RWPE1 (cell line): Measurements from ENCODE around the gene ZNF683.
A peak's percentile ranks its signal among the peaks of the same experiment; 100 is the strongest.

Experiments
- CTCF ChIA-PET: fragments of 350-600 bp; sonication (Branson Sonifier 250); formaldehyde crosslinking; extraction: SDS; loops from one replicate; lab custom pipeline; 2021; lab: Yijun Ruan, JAX
- POLR2A ChIA-PET: fragments of 400-600 bp; formaldehyde crosslinking; extraction: SDS; loops from one replicate; lab custom pipeline; 2020; ENCODE audit warnings: antibody characterized with exemption; ENCODE audit not compliant: low non-redundant PET; lab: Yijun Ruan, JAX
- DNase-seq: peaks from one replicate; pipeline ENCODE4 v3.0.0; 2012; ENCODE audit warnings: low spot score
- H3K27ac ChIP-seq: fragments of 450-650 bp; 2 replicates; pipeline ENCODE4 v1.5.1; 2017
- TF ChIP-seq, protein P1 (sequence below): fragments of 450-650 bp; conservative IDR thresholded peaks from 2 replicates; pipeline ENCODE4 v1.5.1; 2017; ENCODE audit warnings: low read depth, mild to moderate bottlenecking

Gene ZNF683

GRCh38 chr1:26318338-26319064, 54.0 kb downstream of the ZNF683 start:
- CTCF ChIA-PET = interaction anchor here (0.6 to 1.5 kb wide), 3 partner anchors 46 to 115 kb away, joined by 3 to 7 read pairs (median 6); no protein-coding TSS in a partner anchor
- H3K27ac ChIP-seq = peak overlapping the region; percentile 22

GRCh38 chr1:26317612-26318337, 54.8 kb downstream of the ZNF683 start, which contains the start of gene CD52:
Gene CD52 (plus strand): TSS chr1:26317958. CDS start chr1:26318018, 60 bp downstream.
- peak within 1 kb of the TSS; percentile 22 for H3K27ac ChIP-seq
- DNase-seq = no peak
- TF ChIP-seq, protein P1, sequence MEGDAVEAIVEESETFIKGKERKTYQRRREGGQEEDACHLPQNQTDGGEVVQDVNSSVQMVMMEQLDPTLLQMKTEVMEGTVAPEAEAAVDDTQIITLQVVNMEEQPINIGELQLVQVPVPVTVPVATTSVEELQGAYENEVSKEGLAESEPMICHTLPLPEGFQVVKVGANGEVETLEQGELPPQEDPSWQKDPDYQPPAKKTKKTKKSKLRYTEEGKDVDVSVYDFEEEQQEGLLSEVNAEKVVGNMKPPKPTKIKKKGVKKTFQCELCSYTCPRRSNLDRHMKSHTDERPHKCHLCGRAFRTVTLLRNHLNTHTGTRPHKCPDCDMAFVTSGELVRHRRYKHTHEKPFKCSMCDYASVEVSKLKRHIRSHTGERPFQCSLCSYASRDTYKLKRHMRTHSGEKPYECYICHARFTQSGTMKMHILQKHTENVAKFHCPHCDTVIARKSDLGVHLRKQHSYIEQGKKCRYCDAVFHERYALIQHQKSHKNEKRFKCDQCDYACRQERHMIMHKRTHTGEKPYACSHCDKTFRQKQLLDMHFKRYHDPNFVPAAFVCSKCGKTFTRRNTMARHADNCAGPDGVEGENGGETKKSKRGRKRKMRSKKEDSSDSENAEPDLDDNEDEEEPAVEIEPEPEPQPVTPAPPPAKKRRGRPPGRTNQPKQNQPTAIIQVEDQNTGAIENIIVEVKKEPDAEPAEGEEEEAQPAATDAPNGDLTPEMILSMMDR = no peak
- ChIA-PET CTCF (interaction anchor here (0.6 to 1.5 kb wide), 3 partner anchors 46 to 212 kb away, joined by 3 to 7 read pairs (median 6); no protein-coding TSS in a partner anchor), POLR2A (interaction anchor here (0.5 kb wide), 1 partner anchor 8 kb away, joined by 3 read pairs; no protein-coding TSS in a partner anchor)

More at GRCh38 chr1:26318338-26319064, 54.0 kb downstream of the ZNF683 start:
- no peak for DNase-seq
- TF ChIP-seq, protein P1 = no peak
- POLR2A ChIA-PET = interaction anchor here (0.5 kb wide), 1 partner anchor 9 kb away, joined by 3 read pairs; no protein-coding TSS in a partner anchor

DNA sequence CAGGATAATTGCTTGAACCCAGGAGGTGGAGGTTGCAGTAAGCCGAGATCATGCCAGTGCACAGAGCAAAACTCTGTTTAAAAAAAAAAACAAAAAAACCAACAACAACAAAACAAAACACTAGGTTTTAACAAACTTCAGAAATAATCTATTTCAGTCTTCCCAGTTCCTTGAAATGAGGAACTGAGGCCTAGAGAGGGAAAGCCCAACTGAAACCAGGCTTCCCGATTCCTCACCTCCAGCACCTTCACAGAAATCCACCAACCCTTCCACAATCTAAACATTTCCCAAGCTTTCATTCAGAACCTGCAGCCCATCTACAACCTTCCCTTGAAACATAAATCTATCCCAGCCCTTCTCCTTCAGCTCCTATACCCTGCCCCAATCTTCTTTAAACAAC, 55.4 kb downstream of the ZNF683 start:
- ChIA-PET POLR2A (no interaction called here), CTCF (interaction anchor here (0.6 kb wide), 1 partner anchor 211 kb away, joined by 3 read pairs; no protein-coding TSS in a partner anchor)
- no peak for DNase-seq
- H3K27ac ChIP-seq = no peak overlapping the region
- TF ChIP-seq, protein P1 = no peak

- CTCF ChIA-PET = interaction anchor here (0.6 kb wide), 1 partner anchor 117 kb away, joined by 6 read pairs; no protein-coding TSS in a partner anchor
- TF ChIP-seq, protein P1 = no peak
- DNase-seq = no peak
- H3K27ac ChIP-seq = no peak overlapping the region
- POLR2A ChIA-PET = no interaction called here
These were observed 56.4 kb downstream of the ZNF683 start for GRCh38 chr1:26315874-26316850.

GRCh38 chr1:26314501-26314900, 58.0 kb downstream of the ZNF683 start:
- ChIA-PET CTCF (interaction anchor here (0.6 to 1.0 kb wide), 4 partner anchors 10 to 77 kb away, joined by 3 to 5 read pairs (median 4); no protein-coding TSS in a partner anchor), POLR2A (no interaction called here)
- H3K27ac ChIP-seq = no peak overlapping the region
- TF ChIP-seq, protein P1 = no peak
- DNase-seq = no peak
